HG02943 (cell line): ENCODE measurements around the gene RGS19.
"Not testable (repeated sequence)": the region's sequence is repeated elsewhere in the genome, so short reads cannot be mapped to it uniquely, and the experiment has no call there.

ENCODE experiments used
- ATAC-seq: cut with Tn5 transposase; IDR thresholded peaks from one replicate; pipeline ENCODE4 v1.9.1; 2021; ENCODE audit warnings: mild to moderate bottlenecking, low read depth, moderate library complexity; ENCODE audit not compliant: unreplicated experiment

The RGS19 gene

DNA sequence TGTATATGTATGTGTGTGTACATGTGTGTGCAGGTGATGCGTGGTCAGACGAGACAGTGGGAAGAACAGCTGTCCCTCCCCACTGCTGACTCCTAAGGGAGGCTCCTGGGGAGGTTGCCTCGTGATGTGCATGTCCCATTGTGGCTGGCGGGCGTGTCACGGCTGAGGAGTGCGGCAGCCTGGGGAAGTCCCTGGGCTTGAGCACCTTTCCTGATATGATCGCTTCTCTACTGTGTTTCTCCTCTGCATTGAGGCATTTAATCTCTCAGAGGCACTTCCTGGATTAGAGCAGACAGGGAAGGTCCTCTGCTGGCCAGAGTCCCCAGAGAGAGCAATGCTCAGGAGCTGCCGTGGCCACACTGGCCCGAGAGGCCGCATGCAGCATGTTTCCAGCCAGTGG lies 16.6 kb upstream of the RGS19 start:
- ATAC-seq, result no peak

DNA sequence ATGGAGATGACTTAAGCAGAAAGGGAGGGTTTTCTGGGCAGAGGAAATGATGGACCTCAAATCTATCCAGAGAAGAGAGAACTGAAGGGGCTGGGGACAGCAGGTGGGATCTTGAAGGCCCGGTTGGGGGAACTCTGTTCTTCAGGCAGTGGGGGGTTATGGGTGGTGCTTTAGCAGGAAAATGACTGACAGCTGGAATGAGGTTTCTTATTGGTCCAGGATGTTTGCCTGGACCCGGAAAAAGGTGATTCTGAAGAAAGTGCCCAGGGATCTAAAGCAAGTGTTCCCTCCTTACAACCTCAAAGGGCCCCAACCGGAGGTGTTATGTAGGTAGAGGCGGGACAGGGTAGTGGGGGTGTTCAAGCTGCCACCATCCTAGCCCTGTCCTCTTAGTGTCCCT lies 16.1 kb upstream of the RGS19 start:
- no peak for ATAC-seq

DNA sequence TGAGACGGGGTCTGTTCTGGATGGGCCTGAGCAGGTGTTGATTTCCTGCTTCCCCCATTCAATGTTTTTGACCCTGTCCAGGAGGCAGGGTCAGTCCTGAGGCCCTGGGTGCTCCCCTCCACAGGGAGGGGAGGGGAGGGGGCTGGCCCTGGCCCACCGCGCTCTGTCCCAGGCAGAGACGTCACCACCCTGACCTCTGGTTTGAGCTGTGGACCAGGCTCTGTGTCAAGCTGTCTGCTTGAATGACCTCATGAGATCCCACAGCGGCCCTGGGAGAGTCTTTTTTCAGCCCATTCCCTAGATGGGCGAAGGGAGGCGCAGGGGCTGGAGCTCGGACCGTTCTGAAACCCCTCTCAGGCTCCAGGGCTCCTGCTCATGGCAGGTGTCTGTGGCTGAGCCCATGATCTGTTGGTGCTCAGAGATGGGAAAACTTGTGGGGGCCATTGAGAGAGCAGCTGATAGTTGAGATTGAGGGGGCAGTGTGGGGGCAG lies 13.7 kb upstream of the RGS19 start:
- ATAC-seq, result no peak

DNA sequence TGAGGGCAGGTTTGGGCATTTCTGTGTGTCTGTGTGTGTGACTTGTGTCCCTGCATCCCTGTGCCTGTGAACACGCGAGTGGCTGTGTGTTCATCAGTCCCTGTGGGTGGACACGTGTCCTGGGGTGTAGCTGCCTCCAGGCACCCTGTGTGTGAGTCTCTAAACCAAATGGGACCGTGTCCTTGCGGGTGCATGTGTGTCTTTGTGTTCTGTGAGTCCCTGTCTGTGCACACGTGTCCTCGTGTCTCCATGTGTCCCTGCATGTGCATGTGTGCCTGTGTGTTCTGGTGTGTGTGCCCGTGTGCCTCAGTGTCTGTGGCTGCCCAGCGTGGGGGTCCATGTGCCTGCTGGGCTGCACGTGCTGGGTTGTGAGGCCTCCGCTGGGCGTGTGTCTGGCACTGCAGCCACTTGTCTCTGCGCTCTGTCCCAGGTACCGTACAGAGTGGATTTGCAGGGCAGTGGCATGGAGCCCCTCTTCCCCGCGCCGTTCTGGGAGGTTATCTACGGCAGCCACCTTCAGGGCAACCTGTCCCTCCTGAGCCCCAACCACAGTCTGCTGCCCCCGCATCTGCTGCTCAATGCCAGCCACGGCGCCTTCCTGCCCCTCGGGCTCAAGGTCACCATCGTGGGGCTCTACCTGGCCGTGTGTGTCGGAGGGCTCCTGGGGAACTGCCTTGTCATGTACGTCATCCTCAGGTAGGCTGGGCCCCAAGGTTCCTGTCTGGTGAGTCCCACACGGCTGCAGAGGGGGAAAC lies 13.1 kb upstream of the RGS19 start:
- no peak for ATAC-seq

DNA sequence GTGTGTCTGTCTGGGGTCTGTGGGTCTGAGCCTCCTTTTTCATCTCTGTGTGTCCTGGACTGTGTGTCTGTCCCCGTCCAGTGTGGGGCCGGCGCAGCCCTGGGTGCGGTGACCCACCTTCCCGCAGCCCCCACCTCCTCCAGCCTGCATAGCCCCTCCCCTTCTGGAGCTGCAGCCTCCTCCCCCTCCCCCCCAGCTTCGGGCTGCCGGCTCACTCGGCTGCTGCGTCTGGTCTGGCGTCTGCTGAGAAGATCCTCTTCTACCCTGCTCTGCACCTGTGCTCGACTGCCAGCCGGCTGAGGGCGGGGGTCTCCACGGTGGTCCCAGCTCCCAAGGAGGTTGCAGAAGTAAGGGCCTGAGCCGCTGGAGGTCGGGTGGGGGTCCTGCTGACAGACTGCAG lies 12.5 kb upstream of the RGS19 start:
- no peak for ATAC-seq

DNA sequence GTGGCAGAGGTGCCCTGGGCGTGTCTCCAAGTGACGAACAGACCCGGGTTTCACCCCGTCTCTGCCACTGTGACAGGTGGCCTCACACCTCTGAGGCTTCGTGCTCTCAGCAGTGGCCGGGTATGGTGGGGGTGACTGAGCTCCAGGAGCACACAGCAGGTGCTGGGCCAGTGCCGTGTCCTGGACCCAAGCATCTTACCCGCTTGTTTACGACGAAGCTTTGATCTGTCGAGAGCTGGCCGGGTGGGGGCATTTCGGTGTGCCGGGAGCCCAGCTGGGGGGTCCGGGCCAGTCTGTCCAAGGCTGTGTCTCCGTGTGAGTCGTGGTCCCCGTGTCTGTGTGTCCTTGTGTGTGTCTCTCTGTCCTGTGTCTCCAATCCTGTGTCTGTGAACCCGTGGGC lies 12.0 kb upstream of the RGS19 start:
- no peak for ATAC-seq

DNA sequence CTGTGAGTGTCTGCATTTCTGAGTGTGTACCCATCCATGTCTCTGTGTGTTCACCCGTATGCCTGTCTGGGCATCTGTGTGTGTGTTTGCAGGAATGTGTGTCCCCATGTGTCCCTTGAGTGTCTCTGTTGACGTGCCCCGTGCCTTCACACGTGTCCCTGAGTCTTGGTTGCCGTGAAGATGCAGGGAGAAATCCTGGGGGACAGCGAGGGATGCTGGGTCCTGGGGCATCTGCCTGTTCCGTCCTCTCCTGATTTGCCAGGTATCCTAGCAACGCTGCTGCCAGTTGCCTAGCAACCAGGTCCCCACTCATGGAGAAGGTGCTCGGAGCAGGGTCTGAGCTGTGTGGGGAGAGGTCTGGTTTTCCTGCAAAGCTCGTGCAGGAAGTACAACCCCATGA lies 10.8 kb upstream of the RGS19 start:
- ATAC-seq, result no peak

DNA sequence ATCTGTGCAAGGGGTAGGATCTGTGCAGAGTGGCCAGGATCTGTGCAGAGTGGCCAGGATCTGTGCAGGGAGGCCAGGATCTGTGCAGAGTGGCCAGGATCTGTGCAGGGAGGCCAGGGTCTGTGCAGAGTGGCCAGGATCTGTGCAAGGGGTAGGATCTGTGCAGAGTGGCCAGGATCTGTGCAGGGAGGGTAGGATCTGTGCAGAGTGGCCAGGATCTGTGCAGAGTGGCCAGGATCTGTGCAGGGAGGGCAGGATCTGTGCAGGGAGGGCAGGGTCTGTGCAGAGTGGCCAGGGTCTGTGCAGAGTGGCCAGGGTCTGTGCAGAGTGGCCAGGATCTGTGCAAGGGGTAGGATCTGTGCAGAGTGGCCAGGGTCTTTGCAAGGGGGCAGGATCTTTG lies 9.3 kb upstream of the RGS19 start:
- ATAC-seq, result not testable (repeated sequence)

DNA sequence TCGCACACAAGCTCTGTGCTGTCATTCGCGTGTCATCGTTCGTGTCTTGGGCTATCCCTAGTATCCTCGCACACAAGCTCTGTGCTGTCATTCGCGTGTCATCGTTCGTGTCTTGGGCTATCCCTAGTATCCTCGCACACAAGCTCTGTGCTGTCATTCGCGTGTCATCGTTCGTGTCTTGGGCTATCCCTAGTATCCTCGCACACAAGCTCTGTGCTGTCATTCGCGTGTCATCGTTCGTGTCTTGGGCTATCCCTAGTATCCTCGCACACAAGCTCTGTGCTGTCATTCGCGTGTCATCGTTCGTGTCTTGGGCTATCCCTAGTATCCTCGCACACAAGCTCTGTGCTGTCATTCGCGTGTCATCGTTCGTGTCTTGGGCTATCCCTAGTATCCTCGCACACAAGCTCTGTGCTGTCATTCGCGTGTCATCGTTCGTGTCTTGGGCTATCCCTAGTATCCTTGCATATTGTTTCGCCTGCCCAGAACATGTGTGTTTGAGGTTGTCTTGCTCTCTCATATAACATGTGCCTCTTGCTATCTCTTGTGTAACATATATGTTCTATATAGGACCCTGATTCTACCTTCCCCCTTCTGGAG lies 8.0 kb upstream of the RGS19 start:
- ATAC-seq, result not testable (repeated sequence)

DNA sequence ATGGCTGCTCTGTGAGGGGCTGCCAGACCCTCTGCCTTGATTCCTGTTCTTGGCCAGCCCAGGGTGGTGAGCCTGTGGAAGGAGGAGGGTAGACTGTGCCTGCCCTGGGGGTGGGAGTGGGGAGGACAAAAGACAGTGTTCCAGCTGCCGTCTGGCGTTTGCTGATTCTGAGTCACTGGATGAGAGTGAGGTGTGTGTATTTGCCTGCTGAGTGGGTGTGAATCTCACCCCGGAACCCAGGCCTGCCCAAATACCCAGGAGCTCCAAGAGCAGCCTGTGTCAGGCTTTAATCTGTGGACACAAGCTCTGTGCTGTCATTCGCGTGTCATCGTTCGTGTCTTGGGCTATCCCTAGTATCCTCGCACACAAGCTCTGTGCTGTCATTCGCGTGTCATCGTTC lies 7.5 kb upstream of the RGS19 start:
- ATAC-seq, result no peak

DNA sequence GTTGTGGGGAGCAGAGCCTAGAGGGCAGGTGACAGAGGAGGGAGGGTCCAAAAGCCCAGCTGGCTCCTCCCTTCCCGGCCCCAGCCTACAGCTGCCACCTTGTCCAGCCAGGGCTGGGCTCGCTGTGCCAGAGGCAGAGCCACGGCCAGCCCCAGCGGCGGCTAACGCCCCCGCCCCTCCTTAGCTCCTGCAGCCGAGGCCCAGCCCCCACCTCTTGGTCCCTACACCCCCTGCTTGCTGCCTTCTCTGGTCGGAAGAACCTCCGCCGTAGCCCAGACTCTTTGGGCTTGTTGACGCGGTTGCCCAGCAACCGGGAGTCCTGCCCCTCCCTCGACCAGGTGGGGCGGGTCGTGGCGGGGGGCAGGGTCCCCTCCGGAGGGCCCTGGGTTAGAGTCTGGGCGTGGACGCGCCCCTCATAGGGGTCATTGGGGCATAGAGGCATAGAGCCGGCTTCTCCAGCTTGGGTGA lies 5.4 kb upstream of the RGS19 start:
- no peak for ATAC-seq

DNA sequence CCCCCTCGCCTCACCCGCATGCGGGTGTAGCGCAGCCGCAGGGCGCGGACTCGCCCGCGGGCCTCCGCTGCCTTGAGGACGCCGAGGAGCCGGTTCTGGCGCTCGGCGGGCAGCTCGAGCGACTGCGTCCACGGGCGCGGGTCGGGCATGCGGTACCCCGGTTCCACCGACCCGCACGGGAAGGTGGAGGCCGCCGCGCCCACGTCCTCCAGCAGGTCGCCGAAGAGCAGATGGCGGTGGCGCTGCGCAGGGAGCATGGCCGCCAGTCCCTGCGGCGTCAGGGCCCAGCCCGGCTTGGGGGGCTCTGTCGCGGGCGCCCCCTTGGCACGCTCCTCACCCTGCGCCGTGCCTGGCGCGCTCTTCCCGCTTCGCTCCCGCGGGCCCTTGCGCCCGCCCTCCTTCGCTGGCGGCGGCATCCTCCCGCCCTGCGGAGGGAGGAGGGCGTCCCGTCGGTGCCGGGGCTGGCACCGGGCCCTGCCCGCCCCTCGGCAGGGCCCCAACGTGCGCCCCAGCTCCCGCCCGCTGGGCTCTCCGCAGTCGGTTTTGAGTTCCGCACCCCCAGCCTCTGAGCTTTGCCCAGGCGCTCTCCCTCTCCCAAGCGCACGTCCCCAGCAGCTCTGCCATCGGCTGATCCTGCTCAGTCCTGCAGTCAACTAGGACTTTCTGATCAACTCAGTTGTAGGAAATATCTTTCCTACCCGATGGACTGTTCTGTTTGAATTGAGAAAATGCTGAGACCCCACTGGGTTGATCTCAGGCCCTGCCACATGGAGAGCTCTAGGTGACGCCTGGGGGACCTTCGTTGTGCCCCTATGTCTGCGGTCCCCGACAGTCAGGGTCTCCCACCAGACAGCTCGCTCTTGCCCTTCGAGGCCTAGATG lies 4.7 kb upstream of the RGS19 start, which contains the start of gene LKAAEAR1:
TSS of gene LKAAEAR1 (minus strand) at position 595 of the 881 bp plus-strand sequence. CDS start at position 416, 179 bp downstream.
- no peak for ATAC-seq

DNA sequence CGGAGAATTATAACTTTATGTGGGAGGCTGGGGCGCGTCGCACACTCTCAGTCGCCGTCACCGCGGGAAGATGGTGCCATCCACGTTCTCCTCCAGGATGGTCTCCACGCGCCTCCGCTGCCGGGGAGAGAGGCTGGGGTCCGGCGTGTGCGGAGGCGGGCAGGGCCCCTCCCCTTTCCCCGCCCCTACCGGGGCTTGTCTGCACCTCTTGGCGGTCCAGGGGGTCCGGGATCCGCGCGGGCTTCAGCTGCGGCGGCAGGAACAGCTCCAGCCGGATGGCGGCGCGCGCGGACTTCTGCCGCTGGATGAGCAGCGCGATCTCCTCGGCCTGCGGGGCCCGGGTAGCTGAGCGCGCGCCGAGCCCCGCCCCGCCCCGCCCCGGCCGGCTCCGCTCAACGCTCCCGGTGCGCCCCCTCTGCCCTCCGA lies 4.1 kb upstream of the RGS19 start:
- ATAC-seq, result no peak

DNA sequence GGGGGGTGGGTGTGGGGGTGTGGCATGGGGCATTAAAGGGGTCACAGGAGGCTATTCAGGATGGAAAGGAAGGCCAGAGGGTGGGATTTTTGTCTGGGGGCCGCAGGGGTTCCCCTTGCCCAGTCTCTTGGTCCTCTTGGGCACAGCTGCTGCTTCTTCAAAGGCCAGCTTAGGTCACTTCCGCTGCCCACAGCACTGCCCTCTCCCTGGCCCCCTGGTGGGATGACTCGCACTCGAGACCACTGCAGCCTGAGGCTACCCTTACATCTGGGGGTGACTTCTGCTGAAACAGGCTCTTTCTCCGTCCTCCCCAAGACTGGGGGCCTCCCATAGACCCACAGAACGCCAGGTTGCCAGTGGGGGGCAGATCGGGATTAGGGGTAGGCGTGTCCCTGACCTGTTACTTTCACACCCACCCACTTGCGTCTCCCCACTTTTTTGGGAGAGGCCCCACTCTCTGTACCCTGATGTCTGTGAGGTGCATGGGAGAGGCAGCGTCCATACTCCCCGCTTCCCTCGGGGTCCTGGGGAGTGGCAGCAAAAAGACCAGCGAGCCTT lies 3.6 kb upstream of the RGS19 start:
- no peak for ATAC-seq

DNA sequence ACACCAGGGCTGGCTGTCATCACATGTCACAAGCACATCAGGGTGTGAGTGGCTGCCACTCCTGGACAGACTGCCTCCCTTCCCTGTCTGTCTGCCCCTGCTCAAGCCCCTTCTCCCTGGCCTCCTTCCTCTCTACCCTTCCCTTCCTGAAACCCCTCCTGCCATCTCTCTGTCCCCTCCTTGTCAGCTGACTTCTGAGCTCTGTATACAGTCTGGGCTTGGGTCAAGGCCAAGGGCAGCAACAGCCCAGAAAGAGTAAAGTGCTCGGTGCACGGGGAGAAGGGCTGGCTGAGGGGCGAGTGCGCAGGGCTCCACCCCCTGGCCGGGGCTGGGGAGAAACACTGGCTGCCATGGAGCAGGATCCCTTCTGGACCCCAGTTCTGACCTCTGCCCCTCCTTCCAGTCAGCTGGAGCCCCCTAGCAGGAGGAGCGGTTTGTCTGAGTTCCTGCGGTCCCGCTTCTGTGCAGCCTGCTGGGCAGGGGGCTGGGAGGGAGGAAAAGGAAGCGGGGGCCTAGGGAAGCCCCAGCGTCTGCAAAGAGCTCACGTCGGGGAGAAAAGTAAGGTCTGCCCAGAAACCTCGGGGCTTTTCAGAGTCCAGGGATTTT lies 2.9 kb upstream of the RGS19 start:
- no peak for ATAC-seq

DNA sequence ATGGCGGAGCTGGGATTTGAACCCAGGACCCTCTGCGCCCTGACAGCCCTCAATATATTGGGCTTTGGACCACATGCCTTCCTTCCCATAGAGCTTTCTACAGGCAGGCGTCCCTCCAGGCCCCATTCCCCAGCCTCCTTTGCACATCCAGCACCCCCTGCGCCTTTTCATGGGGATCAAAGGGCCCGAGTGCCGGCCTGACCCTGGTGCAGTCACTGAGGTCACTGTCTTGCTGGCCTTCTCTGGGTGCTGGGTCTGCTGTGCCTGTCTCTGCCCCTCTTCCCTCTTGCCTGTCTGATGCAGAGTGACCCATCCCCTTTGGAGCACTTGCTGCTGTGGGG lies 2.3 kb upstream of the RGS19 start:
- no peak for ATAC-seq

DNA sequence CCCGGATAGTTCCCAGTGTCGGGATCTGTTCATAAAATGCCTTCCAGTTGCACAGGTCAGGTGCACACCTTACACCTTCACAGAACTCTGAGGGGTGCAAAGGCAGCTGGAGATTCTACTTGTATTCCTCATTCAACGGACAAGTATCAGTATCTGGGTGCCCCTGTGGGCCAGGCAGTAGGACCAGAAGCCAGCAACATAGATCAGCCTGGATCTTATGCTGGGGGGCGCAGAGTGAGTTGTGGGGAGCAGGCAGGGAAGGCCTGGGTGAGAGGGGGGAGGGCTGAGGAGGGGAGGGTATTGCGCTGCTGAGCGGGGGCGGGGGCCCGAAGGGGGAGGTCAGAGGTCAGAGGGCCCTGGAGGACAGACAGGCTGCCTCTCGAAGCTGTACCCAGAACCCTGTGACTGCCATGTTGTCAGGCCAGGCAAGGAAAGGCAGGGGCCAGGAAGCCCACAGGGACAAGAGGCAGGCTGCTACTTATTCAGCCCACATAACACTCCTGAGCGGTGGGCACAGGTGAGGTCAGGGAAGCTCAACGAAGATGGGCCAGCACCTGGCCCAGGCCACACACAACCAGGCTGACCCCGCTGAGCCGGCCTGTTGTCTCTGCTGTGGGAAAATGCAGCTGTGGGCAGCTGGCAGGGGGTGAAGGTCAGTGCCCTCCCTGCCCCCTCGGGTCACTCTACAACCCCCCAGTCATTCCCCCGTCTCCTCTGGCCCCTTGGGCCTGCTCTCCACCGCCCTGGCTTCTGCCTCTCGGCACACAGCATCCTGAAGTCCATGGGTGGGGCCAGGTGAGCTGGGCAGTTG lies 1.7 kb upstream of the RGS19 start:
- ATAC-seq, result no peak

DNA sequence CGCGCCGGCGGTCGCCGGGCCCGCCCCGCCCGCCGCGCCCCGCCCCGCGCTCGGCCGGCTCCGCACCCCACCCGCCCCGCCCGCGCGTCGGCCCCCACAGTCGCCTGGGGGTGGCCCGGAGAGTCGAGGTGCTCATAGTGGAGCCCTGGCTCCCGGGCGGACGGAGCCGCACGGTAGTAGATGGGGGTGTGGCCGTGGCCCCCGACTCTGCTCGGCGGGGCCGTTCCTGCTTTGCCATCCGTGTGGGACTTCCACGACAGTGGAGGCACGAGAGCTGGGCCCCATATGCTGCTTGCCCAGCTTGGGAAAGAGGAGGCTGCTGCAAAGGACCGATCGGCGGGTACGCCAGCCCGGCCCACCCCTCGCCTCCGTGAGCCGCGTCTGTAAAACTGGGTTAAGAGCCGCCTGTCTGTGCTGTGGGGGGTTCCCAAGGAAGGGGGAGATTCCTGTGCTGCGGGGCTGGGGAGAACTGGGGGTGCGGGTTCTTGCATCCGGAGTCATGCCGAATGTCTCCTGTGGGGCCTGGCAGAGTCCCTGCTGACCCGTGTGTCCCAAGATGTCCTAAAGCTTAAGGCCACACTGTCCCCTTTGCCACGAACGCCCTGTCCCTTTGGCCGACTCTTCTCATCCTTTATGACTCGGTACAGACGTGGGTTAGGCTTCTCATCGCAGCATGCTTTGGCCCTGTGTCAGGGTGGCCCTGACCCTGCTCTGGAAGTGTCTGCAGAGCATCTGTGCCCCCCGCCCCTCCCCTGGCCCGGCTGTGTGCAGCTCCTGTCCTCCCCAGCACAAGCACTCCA lies 895 bp upstream of the RGS19 start, which contains the start of gene OPRL1:
TSS of gene OPRL1 (plus strand) at position 70 of the 800 bp plus-strand sequence. CDS start 12,639 bp downstream, outside the sequence.
- no peak for ATAC-seq

DNA sequence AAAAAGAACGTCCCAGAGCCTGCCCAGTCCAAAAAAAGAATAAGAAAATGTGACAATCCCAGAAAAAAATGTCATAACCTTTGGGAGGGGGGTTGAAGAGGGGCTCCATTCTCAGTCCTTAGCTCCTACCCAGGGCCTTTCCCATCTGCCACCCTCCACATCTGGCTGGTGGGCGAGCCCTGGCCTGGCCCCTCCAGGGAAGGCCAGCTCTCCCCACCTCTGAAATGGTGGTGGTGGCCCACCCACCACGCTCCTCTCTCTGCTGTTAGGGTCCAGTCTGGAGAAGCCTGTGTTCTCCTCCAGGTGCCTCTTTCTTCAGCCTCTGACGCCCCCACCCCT lies 415 bp downstream of the RGS19 start:
- ATAC-seq, result no peak
